MCF 10A (cell line): ENCODE results near the gene LAMC1. TPM values are rescaled to one million over a fixed set of nuclear protein-coding genes. Genes with fewer than 3 reads are reported as not detected.

Experiments
- BruUV-seq: library from RNA; stranded (reverse); fragments of 400-500 nt; replicated peaks from 2 replicates; lab custom pipeline; 2021; lab: Mats Ljungman, UMichigan
- CTCF ChIA-PET: fragments of 300-600 bp; sonication (Branson Sonifier 250); formaldehyde crosslinking; extraction: SDS; loops from one replicate; lab custom pipeline; 2021; ENCODE audit warnings: antibody characterized with exemption, inconsistent platforms; lab: Yijun Ruan, JAX
- POLR2A ChIA-PET: fragments of 300-600, 350-650 bp; sonication (Branson Sonifier 250); formaldehyde crosslinking; extraction: SDS; loops from one replicate; lab custom pipeline; 2020; ENCODE audit warnings: antibody characterized with exemption, inconsistent platforms; lab: Yijun Ruan, JAX
- DNase-seq: peaks from one replicate; pipeline ENCODE4 v3.0.0-alpha.2; 2018; ENCODE audit not compliant: unreplicated experiment
- H3K27ac Mint-ChIP-seq: one replicate; pipeline ENCODE4 v1.8.0; 2022; ENCODE audit warnings: mild to moderate bottlenecking, low read depth, mixed read lengths; ENCODE audit not compliant: unreplicated experiment
- H3K27me3 Mint-ChIP-seq: one replicate; pipeline ENCODE4 v1.8.0; 2022; ENCODE audit warnings: mixed read lengths; ENCODE audit not compliant: insufficient read depth, unreplicated experiment
- H3K36me3 Mint-ChIP-seq: one replicate; pipeline ENCODE4 v1.8.0; 2022; ENCODE audit warnings: mild to moderate bottlenecking, moderate library complexity, mixed read lengths; ENCODE audit not compliant: insufficient read depth, unreplicated experiment
- H3K4me1 Mint-ChIP-seq: one replicate; pipeline ENCODE4 v1.8.0; 2022; ENCODE audit warnings: mixed read lengths; ENCODE audit not compliant: insufficient read depth, unreplicated experiment
- H3K4me3 Mint-ChIP-seq: one replicate; pipeline ENCODE4 v1.8.0; 2022; ENCODE audit warnings: mild to moderate bottlenecking, moderate library complexity, mixed read lengths; ENCODE audit not compliant: unreplicated experiment
- H3K9me3 Mint-ChIP-seq: one replicate; pipeline ENCODE4 v1.8.0; 2022; ENCODE audit warnings: mixed read lengths; ENCODE audit not compliant: unreplicated experiment
- CTCF ChIP-seq: fragments of 200-600 bp; IDR thresholded peaks from one replicate; pipeline ENCODE4 v1.8.0; 2022; ENCODE audit warnings: antibody characterized with exemption, mild to moderate bottlenecking; ENCODE audit not compliant: unreplicated experiment
- intact Hi-C: fragments of 100-400 bp; cut with micrococcal nuclease; formaldehyde crosslinking; loops from 2 replicates; pipeline ENCODE4 v1.14.1; 2022
- total RNA-seq: library from RNA; stranded (reverse); gene quantifications from 2 replicates; pipeline ENCODE4 v1.2.3, GENCODE V29; 2022

The LAMC1 gene
- total RNA-seq, 1 experiment from 2014 or later = 179 TPM

GRCh38 chr1:183164340-183164739 is 141.1 kb downstream of the LAMC1 start:
- POLR2A ChIA-PET = interaction anchor here (0.6 to 8.0 kb wide), 16 partner anchors 9 to 308 kb away, joined by 3 to 69 read pairs (median 4); partner anchors contain the start of genes LAMC2 and SMG7
- peak; percentile 93 for DNase-seq
- no peak overlapping the region for H3K4me3 Mint-ChIP-seq
- H3K4me1 Mint-ChIP-seq = peaks cover 27% of the 10 kb centered on the region
- intact Hi-C loops = loop anchor here (1.0 kb wide), 2 partner anchors 16 to 22 kb away; partner anchors contain the start of gene LAMC2
- no peaks in the 10 kb centered on the region for H3K27me3 Mint-ChIP-seq
- no peaks in the 10 kb centered on the region for H3K9me3 Mint-ChIP-seq
- BruUV-seq = no TSS peak
- H3K36me3 Mint-ChIP-seq = peaks cover 6% of the 10 kb centered on the region
- no peak overlapping the region for H3K27ac Mint-ChIP-seq
- no peak for TF ChIP-seq CTCF
- CTCF ChIA-PET = interaction anchor here (0.8 to 2.5 kb wide), 3 partner anchors 22 to 548 kb away, joined by 3 to 9 read pairs (median 5); no protein-coding TSS in a partner anchor

- peaks cover 20% of the 10 kb centered on the region for H3K4me1 Mint-ChIP-seq
- ChIA-PET POLR2A (interaction anchor here (0.8 to 1.5 kb wide), 2 partner anchors 45 to 776 kb away, joined by 3 to 4 read pairs; no protein-coding TSS in a partner anchor), CTCF (no interaction called here)
- no peaks in the 10 kb centered on the region for H3K27me3 Mint-ChIP-seq
- peaks cover 4% of the 10 kb centered on the region for H3K36me3 Mint-ChIP-seq
- intact Hi-C loops = loop anchor here (1.0 kb wide), 2 partner anchors 15 to 21 kb away; partner anchors contain the start of gene LAMC2
- H3K4me3 Mint-ChIP-seq = no peak overlapping the region
- BruUV-seq = TSS peak; percentile 68
- H3K27ac Mint-ChIP-seq = no peak overlapping the region
- no peak for TF ChIP-seq CTCF
- no peaks in the 10 kb centered on the region for H3K9me3 Mint-ChIP-seq
- peak; percentile 72 for DNase-seq
Measured at GRCh38 chr1:183164963-183165362, 141.7 kb downstream of the LAMC1 start.

- intact Hi-C loops = no loop called here
- H3K4me1 Mint-ChIP-seq = peaks cover 18% of the 10 kb centered on the region
- H3K9me3 Mint-ChIP-seq = no peaks in the 10 kb centered on the region
- no peak for TF ChIP-seq CTCF
- no peaks in the 10 kb centered on the region for H3K27me3 Mint-ChIP-seq
- ChIA-PET POLR2A (interaction anchor here (0.8 kb wide), 1 partner anchor 776 kb away, joined by 3 read pairs; no protein-coding TSS in a partner anchor), CTCF (no interaction called here)
- no TSS peak for BruUV-seq
- DNase-seq = no peak
- H3K36me3 Mint-ChIP-seq = no peaks in the 10 kb centered on the region
- H3K27ac Mint-ChIP-seq = no peak overlapping the region
- no peak overlapping the region for H3K4me3 Mint-ChIP-seq
Measured at GRCh38 chr1:183165456-183165855, 142.2 kb downstream of the LAMC1 start.

- BruUV-seq = no TSS peak
- ChIA-PET POLR2A (interaction anchor here (1.1 to 3.7 kb wide), 4 partner anchors 14 to 20 kb away, joined by 3 to 14 read pairs (median 6); no protein-coding TSS in a partner anchor), CTCF (interaction anchor here (0.6 to 1.2 kb wide), 2 partner anchors 11 to 28 kb away, joined by 3 to 5 read pairs; no protein-coding TSS in a partner anchor)
- no peak overlapping the region for H3K27ac Mint-ChIP-seq
- no peaks in the 10 kb centered on the region for H3K9me3 Mint-ChIP-seq
- no peaks in the 10 kb centered on the region for H3K36me3 Mint-ChIP-seq
- peaks cover 18% of the 10 kb centered on the region for H3K4me1 Mint-ChIP-seq
- no peaks in the 10 kb centered on the region for H3K27me3 Mint-ChIP-seq
- no peak overlapping the region for H3K4me3 Mint-ChIP-seq
- no peak for DNase-seq
- no peak for TF ChIP-seq CTCF
- intact Hi-C loops = no loop called here
Measured at GRCh38 chr1:183166454-183166853, 143.2 kb downstream of the LAMC1 start.
